Hepatocyte (in vitro differentiated cells): ENCODE measurements around the gene TMEM184C. TPM values are rescaled to one million over a fixed set of nuclear protein-coding genes. Genes with fewer than 3 reads are reported as not detected.

Source experiments
- DNase-seq: peaks from one replicate; pipeline ENCODE4 v3.0.0-alpha.2; 2016; ENCODE audit warnings: low spot score
- H2AFZ ChIP-seq: fragments of 200-600 bp; sonication (generic); 2 replicates; pipeline ENCODE4 v1.6.0; 2016; ENCODE audit warnings: antibody characterized with exemption, mild to moderate bottlenecking
- H3K27ac ChIP-seq: fragments of 200-600 bp; sonication (generic); 2 replicates; pipeline ENCODE4 v1.5.1; 2016; ENCODE audit warnings: mild to moderate bottlenecking
- H3K27me3 ChIP-seq: fragments of 200-600 bp; sonication (generic); 2 replicates; pipeline ENCODE4 v1.6.1; 2016
- H3K36me3 ChIP-seq: fragments of 200-600 bp; sonication (generic); replicated peaks from 2 replicates; pipeline ENCODE4 v1.5.1; 2016; ENCODE audit warnings: low read depth; ENCODE audit not compliant: insufficient read depth
- H3K4me1 ChIP-seq: fragments of 200-600 bp; sonication (generic); 2 replicates; pipeline ENCODE4 v1.5.1; 2016; ENCODE audit warnings: mild to moderate bottlenecking, moderate library complexity; ENCODE audit not compliant: insufficient read depth
- H3K4me2 ChIP-seq: fragments of 200-600 bp; sonication (generic); 2 replicates; pipeline ENCODE4 v1.6.0; 2016
- H3K4me3 ChIP-seq: fragments of 200-600 bp; sonication (generic); 2 replicates; pipeline ENCODE4 v1.5.1; 2016; ENCODE audit warnings: mild to moderate bottlenecking
- H3K79me2 ChIP-seq: fragments of 200-600 bp; sonication (generic); 2 replicates; pipeline ENCODE4 v1.6.0; 2017; ENCODE audit warnings: mild to moderate bottlenecking
- H3K9me2 ChIP-seq: fragments of 200-600 bp; sonication (generic); replicated peaks from 2 replicates; pipeline ENCODE4 v1.6.0; 2017; ENCODE audit warnings: mild to moderate bottlenecking; ENCODE audit not compliant: insufficient read depth
- H3K9me3 ChIP-seq: fragments of 200-600 bp; sonication (generic); 2 replicates; pipeline ENCODE4 v1.5.1; 2016; ENCODE audit warnings: low read depth, mild to moderate bottlenecking
- H4K20me1 ChIP-seq: fragments of 200-600 bp; sonication (generic); 2 replicates; pipeline ENCODE4 v1.6.0; 2016; ENCODE audit warnings: mild to moderate bottlenecking; ENCODE audit not compliant: insufficient read depth, poor library complexity, severe bottlenecking
- CTCF ChIP-seq: fragments of 200-600 bp; sonication (generic); IDR thresholded peaks from 2 replicates; pipeline ENCODE4 v1.5.1; 2016; ENCODE audit warnings: antibody characterized with exemption, mild to moderate bottlenecking; ENCODE audit not compliant: poor library complexity
- EZH2 ChIP-seq: fragments of 200-600 bp; sonication (generic); IDR thresholded peaks from 2 replicates; pipeline ENCODE4 v1.6.1; 2016; ENCODE audit warnings: antibody characterized with exemption, mild to moderate bottlenecking, borderline replicate concordance
- EZH2phosphoT487 ChIP-seq: fragments of 200-600 bp; sonication (generic); IDR thresholded peaks from one replicate; pipeline ENCODE4 v1.6.1; 2018; ENCODE audit warnings: antibody characterized with exemption, mild to moderate bottlenecking, low read depth, moderate library complexity; ENCODE audit not compliant: unreplicated experiment, severe bottlenecking
- WGBS: methylation state at CpG from one replicate; pipeline ENCODE4 v1.1.6; 2016; ENCODE audit warnings: low lambda C conversion rate; ENCODE audit errors: missing lambda C conversion rate; 5-methylcytosine and 5-hydroxymethylcytosine counted together
- polyA plus RNA-seq: library from polyadenylated mRNA; unstranded; fragments of >200 nt; fragmentation: Nextera tagmentation; extraction: Ambion mirVana; gene quantifications from 2 replicates; pipeline ENCODE4 v1.2.1, GENCODE V29; 2016
- total RNA-seq: library from RNA; depleted of rRNA; stranded (reverse); fragments of >200 nt; gene quantifications from 2 replicates; pipeline ENCODE4 v1.2.3, GENCODE V29; 2014

Gene TMEM184C
- total and polyA plus RNA-seq, 2 experiments from 2014 or later, result 43.0 to 43.9 TPM

- H3K4me3 ChIP-seq, result no peak overlapping the region
- TF ChIP-seq EZH2 (no peak), EZH2phosphoT487 (no peak), CTCF (no peak)
- 98% methylated on average over 2 of the region's 2 CpGs for WGBS
- DNase-seq, result no peak
- H3K4me2 ChIP-seq, result no peak overlapping the region
- no peaks in the 10 kb centered on the region for H4K20me1 ChIP-seq
- H3K9me2 ChIP-seq, result no peaks in the 10 kb centered on the region
- H3K36me3 ChIP-seq, result no peaks in the 10 kb centered on the region
- H3K27me3 ChIP-seq, result no peaks in the 10 kb centered on the region
- H3K27ac ChIP-seq, result no peak overlapping the region
- peaks cover 12% of the 10 kb centered on the region for H3K79me2 ChIP-seq
- no peaks in the 10 kb centered on the region for H3K9me3 ChIP-seq
- H3K4me1 ChIP-seq, result no peaks in the 10 kb centered on the region
- no peak overlapping the region for H2AFZ ChIP-seq
Observed at GRCh38 chr4:147655639-147656038, 38.4 kb downstream of the TMEM184C start.

DNA sequence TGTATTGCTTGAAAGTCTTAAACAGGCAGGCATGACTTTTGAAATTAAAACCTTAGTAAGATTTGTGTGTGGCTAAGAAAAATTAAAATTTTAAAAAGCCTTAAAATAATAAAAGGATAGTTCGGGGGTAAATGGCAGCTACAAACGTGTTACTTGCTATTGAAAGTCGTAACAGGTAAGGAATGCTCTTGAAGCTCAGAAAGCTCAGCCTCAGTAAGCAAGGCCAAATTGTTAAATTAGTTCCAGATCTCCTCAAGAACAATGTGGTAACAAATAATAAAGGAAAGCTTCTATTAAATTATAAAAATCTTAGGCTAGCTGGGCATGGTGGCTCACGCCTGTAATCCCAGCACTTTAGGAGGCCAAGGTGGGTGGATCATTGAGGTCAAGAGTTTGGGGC is 41.3 kb downstream of the TMEM184C start:
- Histone ChIP-seq H4K20me1 (no peaks in the 10 kb centered on the region), H3K4me3 (no peak overlapping the region), H3K4me2 (no peak overlapping the region), H3K79me2 (no peaks in the 10 kb centered on the region), H3K27me3 (no peaks in the 10 kb centered on the region), H3K9me2 (no peaks in the 10 kb centered on the region), H3K36me3 (no peaks in the 10 kb centered on the region), H3K27ac (no peak overlapping the region), H3K4me1 (no peaks in the 10 kb centered on the region), H3K9me3 (no peaks in the 10 kb centered on the region), H2AFZ (no peak overlapping the region)
- WGBS, result 80% methylated on average over 4 of the region's 4 CpGs
- no peak for DNase-seq
- TF ChIP-seq EZH2 (no peak), EZH2phosphoT487 (no peak), CTCF (no peak)

- H3K27me3 ChIP-seq, result no peaks in the 10 kb centered on the region
- no peak overlapping the region for H2AFZ ChIP-seq
- no peak overlapping the region for H3K4me3 ChIP-seq
- no peak for DNase-seq
- WGBS, result 89% methylated on average over 4 of the region's 4 CpGs
- H3K79me2 ChIP-seq, result peaks cover 52% of the 10 kb centered on the region
- no peak overlapping the region for H3K27ac ChIP-seq
- H3K4me2 ChIP-seq, result no peak overlapping the region
- no peaks in the 10 kb centered on the region for H3K4me1 ChIP-seq
- H3K36me3 ChIP-seq, result peaks cover 6% of the 10 kb centered on the region
- H3K9me3 ChIP-seq, result no peaks in the 10 kb centered on the region
- TF ChIP-seq EZH2phosphoT487 (no peak), EZH2 (no peak), CTCF (no peak)
- H3K9me2 ChIP-seq, result no peaks in the 10 kb centered on the region
- H4K20me1 ChIP-seq, result no peaks in the 10 kb centered on the region
Observed at GRCh38 chr4:147674073-147674472, 56.9 kb downstream of the TMEM184C start.

GRCh38 chr4:147674496-147674895 is 57.3 kb downstream of the TMEM184C start:
- Histone ChIP-seq H3K4me1 (no peaks in the 10 kb centered on the region), H3K79me2 (peaks cover 55% of the 10 kb centered on the region), H3K9me2 (no peaks in the 10 kb centered on the region), H3K36me3 (peaks cover 6% of the 10 kb centered on the region), H3K27ac (no peak overlapping the region), H4K20me1 (no peaks in the 10 kb centered on the region), H3K9me3 (no peaks in the 10 kb centered on the region), H2AFZ (no peak overlapping the region), H3K27me3 (no peaks in the 10 kb centered on the region), H3K4me2 (no peak overlapping the region), H3K4me3 (no peak overlapping the region)
- TF ChIP-seq EZH2phosphoT487, result no peak
- TF ChIP-seq EZH2, result no peak
- no peak for TF ChIP-seq CTCF
- WGBS, result 100% methylated on average over 1 of the region's 1 CpG
- no peak for DNase-seq
